GM12864 (cell line): ENCODE data around the gene PIGA.

Source experiments
- DNase-seq: peaks from one replicate; pipeline ENCODE4 v3.0.0-alpha.2; 2011; ENCODE audit warnings: low read depth
- H3K4me3 ChIP-seq: 2 replicates; pipeline ENCODE4 v1.5.1; 2011; ENCODE audit warnings: mild to moderate bottlenecking, low read depth, low read length, control low read depth
- TF ChIP-seq, protein P1 (sequence below): IDR thresholded peaks from 2 replicates; pipeline ENCODE4 v1.5.1; 2011; ENCODE audit warnings: low read depth, mild to moderate bottlenecking, moderate library complexity, low read length, control low read depth, inconsistent platforms; ENCODE audit errors: missing control alignments

PIGA gene

GRCh38 chrX:15359701-15360100 is 24.4 kb upstream of the PIGA start:
- no peak overlapping the region for H3K4me3 ChIP-seq
- TF ChIP-seq, protein P1, sequence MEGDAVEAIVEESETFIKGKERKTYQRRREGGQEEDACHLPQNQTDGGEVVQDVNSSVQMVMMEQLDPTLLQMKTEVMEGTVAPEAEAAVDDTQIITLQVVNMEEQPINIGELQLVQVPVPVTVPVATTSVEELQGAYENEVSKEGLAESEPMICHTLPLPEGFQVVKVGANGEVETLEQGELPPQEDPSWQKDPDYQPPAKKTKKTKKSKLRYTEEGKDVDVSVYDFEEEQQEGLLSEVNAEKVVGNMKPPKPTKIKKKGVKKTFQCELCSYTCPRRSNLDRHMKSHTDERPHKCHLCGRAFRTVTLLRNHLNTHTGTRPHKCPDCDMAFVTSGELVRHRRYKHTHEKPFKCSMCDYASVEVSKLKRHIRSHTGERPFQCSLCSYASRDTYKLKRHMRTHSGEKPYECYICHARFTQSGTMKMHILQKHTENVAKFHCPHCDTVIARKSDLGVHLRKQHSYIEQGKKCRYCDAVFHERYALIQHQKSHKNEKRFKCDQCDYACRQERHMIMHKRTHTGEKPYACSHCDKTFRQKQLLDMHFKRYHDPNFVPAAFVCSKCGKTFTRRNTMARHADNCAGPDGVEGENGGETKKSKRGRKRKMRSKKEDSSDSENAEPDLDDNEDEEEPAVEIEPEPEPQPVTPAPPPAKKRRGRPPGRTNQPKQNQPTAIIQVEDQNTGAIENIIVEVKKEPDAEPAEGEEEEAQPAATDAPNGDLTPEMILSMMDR = no peak
- no peak for DNase-seq

DNA sequence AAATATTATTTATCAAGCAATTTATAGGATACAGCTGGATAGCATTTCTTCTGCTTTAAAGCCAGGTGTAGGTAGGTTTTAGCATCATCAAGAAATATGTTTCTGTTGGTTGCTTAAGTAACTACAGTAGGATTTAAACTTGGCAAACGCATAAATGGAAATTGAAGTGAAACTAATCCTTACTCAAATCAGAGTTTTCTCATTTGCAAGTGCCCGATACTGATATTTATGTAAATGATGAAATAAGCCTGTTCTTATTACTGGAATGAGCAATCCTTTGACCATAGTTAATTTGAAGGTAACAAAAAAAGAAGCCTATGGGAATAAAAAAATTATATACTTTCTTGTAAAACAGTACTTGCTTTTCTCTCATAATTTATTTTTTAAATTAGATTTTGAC is 23.2 kb upstream of the PIGA start:
- H3K4me3 ChIP-seq = no peak overlapping the region
- TF ChIP-seq, protein P1 = no peak
- no peak for DNase-seq

DNA sequence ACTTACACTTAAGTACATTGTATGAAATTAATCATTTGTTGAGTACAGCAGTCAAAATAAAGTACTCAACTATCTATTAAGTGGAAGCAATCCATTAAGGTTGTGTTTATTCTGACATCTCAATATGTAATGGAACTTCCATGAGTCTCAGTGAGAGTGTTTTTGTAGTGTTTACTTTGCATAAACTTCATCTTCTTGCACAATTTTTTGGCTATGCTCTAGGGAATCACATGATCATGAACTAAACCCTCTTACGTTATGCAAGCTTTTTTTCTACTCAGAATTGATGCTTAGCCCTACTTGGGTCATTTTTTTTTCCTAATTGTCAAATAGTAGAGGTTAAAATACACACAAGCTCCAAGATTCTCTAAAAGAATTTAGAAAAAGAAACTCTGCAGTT is 21.1 kb upstream of the PIGA start:
- TF ChIP-seq, protein P1 = no peak
- H3K4me3 ChIP-seq = no peak overlapping the region
- DNase-seq = no peak

DNA sequence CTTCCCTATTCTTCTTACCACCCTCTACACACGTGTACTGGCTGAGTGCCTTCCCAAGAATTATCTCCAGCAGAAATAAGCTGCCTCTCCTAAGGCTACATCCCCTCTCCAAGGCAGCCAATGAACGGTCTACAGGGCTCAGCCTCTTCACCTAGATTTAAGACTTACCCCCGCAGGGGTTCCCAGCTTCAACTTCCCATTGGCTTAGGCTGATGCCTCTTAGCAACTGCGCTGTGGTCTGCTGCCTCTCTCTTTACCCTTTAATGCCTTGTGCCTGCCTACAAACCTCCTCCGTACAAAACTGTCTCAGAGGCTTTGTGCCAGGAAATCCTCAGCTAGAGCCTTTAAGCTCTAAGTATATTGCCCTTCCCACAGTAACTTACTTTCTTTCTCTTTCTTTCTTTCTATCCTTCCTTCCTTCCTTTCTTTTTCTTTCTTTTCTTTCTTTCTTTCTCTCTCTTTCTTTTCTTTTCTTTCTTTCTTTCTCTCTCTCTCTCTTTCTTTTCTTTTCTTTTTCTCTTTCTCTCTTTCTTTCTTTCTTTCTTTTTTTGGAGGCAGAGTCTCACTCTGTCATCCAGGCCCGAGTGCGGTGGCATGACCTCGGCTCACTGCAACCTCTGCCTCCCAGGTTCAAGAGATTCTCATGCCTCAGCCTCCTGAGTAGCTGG is 15.1 kb upstream of the PIGA start:
- TF ChIP-seq, protein P1 = no peak
- DNase-seq = no peak
- no peak overlapping the region for H3K4me3 ChIP-seq

GRCh38 chrX:15349046-15349445 is 13.7 kb upstream of the PIGA start:
- no peak overlapping the region for H3K4me3 ChIP-seq
- TF ChIP-seq, protein P1 = peak; percentile 41
- no peak for DNase-seq

GRCh38 chrX:15345976-15346375 is 10.7 kb upstream of the PIGA start:
- no peak for DNase-seq
- TF ChIP-seq, protein P1 = no peak
- H3K4me3 ChIP-seq = no peak overlapping the region

DNA sequence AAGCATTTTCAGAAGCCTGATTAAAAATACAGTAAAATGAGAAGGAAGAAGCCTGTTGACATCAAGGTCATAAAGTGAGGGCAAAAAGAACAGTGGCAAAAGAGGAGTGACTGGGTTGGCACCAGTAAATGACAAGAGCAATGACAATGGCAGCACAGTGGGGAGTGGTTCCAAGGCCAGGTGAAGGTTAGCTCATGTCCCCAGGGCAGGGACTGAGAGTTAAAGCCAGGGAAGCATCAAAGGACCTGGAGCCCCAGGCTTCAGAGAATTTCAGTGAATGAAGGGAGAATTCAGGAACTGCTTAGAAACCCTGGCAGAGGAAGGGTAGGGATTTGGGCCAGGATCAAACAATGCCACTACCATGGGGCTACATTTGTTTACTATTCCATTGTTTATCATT is 8.8 kb upstream of the PIGA start:
- DNase-seq = no peak
- TF ChIP-seq, protein P1 = no peak

More for the DNA sequence above, 8.8 kb upstream of the PIGA start:
- H3K4me3 ChIP-seq = no peak overlapping the region
